ENCODE results near the gene PLEKHN1.
"Not testable (repeated sequence)": the region's sequence is repeated elsewhere in the genome, so short reads cannot be mapped to it uniquely, and the experiment has no call there.

The PLEKHN1 gene

GRCh38 chr1:983798-984475 is 17.7 kb downstream of the PLEKHN1 start:
- DNase-seq (ENCODE audit: low read depth): no peak
- TF ChIP-seq, protein P1, sequence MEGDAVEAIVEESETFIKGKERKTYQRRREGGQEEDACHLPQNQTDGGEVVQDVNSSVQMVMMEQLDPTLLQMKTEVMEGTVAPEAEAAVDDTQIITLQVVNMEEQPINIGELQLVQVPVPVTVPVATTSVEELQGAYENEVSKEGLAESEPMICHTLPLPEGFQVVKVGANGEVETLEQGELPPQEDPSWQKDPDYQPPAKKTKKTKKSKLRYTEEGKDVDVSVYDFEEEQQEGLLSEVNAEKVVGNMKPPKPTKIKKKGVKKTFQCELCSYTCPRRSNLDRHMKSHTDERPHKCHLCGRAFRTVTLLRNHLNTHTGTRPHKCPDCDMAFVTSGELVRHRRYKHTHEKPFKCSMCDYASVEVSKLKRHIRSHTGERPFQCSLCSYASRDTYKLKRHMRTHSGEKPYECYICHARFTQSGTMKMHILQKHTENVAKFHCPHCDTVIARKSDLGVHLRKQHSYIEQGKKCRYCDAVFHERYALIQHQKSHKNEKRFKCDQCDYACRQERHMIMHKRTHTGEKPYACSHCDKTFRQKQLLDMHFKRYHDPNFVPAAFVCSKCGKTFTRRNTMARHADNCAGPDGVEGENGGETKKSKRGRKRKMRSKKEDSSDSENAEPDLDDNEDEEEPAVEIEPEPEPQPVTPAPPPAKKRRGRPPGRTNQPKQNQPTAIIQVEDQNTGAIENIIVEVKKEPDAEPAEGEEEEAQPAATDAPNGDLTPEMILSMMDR (IDR thresholded peaks at IDR 0.05; ENCODE audit: control insufficient read depth, extremely low read depth, insufficient read depth): peak; percentile 90
- H3K4me3 ChIP-seq (ENCODE audit: low read depth, low read length): 0 out of 2 replicates have a peak overlapping the region, but pooled peaks have one; percentile 21

DNA sequence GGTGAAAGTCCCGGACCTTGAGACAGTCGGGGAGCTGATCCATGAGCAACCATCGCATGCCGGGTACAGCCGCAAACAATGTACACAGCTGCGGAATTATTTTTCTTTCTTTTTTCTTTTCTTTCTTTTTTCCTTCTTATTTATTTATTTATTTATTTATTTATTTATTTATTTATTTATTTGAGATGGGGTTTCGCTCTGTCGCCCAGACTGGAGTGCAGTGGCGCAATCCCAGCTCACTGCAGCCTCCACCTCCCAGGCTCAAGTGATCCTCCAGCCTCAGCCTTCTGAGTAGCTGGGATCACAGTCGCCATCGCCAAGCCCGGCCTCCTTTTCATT is 18.2 kb downstream of the PLEKHN1 start:
- TF ChIP-seq, protein P1 (IDR thresholded peaks at IDR 0.05; ENCODE audit: control insufficient read depth, extremely low read depth, insufficient read depth): no peak
- no peak for DNase-seq (ENCODE audit: low read depth)
- H3K4me3 ChIP-seq (ENCODE audit: low read depth, low read length): 0 out of 2 replicates have a peak overlapping the region, but pooled peaks have one; percentile 21

GRCh38 chr1:985126-985525 is 18.8 kb downstream of the PLEKHN1 start:
- no peak for DNase-seq (ENCODE audit: low read depth)
- H3K4me3 ChIP-seq (ENCODE audit: low read depth, low read length): no peak overlapping the region
- TF ChIP-seq, protein P1 (IDR thresholded peaks at IDR 0.05; ENCODE audit: control insufficient read depth, extremely low read depth, insufficient read depth): no peak

- H3K4me3 ChIP-seq (ENCODE audit: low read depth, low read length); DNase-seq (ENCODE audit: low read depth): not testable (repeated sequence)
Measured at GRCh38 chr1:988061-988460, 21.8 kb downstream of the PLEKHN1 start.

GRCh38 chr1:991275-991674 is 25.0 kb downstream of the PLEKHN1 start:
- H3K4me3 ChIP-seq (ENCODE audit: low read depth, low read length); DNase-seq (ENCODE audit: low read depth): not testable (repeated sequence)

DNA sequence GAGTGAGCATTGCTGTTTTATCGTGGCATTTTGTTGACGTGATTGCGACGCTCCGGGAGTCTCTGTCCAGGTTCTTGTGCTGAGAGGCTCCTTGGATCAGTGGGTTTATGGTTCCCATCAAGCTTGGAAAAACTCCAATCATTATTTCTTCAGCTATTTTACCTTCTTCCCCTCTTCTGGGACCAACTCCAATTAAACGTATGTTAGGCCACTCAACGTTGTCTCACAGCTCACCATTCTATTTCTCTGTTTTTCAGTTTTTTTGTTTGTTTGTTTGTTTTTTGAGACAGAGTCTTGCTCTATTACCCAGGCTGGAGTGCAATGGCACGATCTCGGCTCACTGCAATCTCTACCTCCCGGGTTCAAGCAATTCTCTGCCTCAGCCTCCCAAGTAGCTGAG is 25.6 kb downstream of the PLEKHN1 start:
- TF ChIP-seq, protein P1 (IDR thresholded peaks at IDR 0.05; ENCODE audit: control insufficient read depth, extremely low read depth, insufficient read depth): no peak
- DNase-seq (ENCODE audit: low read depth): no peak
- no peak overlapping the region for H3K4me3 ChIP-seq (ENCODE audit: low read depth, low read length)

DNA sequence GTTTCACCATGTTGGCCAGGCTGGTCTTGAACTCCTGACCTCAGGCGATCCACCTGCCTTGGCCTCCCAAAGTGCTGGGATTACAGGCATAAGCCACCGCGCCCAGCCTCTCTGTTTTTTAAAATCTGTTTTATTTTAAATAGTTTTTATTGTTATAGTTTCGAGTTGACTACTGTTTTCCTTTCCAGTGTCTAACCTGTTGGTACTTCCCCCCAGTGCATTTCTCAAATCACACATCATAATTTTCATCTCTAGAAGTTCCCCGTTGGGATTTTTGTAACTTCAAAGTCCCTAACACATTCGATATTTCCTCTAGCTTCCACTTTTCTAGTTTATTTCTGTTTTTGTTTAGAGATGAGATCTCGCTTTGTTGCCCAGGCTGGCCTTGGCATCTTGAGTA is 26.1 kb downstream of the PLEKHN1 start:
- no peak for DNase-seq (ENCODE audit: low read depth)
- H3K4me3 ChIP-seq (ENCODE audit: low read depth, low read length): no peak overlapping the region
- TF ChIP-seq, protein P1 (IDR thresholded peaks at IDR 0.05; ENCODE audit: control insufficient read depth, extremely low read depth, insufficient read depth): no peak

DNA sequence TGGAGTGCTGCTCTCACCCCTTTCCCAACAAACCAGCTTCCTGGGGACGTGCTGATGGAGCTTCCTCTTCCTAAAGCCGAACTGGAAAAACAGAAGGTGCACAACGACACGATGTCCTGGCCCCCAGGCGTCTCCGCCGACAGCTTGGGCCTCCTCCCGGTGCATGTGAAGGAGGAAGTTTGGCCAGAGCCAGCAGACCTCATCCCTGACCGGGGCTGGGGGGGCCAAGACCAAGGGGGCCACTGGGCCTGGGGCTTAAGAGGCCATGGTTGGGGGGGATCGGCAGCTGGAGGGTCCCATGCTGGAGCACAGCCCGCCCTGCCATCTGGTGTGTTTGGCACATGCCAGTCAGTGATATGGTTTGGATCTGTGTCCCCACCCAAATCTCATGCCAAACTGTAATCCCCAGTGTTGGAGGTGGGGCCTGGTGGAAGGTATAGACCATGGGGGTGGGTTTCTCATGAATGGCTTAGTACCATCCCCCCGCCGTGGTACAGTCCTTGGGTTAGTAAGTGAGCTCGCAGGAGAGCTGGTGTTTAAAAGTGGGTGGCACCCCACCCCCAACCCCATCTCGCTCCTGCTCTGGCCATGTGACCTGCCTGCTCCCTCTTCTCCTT is 27.2 kb downstream of the PLEKHN1 start:
- no peak overlapping the region for H3K4me3 ChIP-seq (ENCODE audit: low read depth, low read length)
- no peak for DNase-seq (ENCODE audit: low read depth)
- TF ChIP-seq, protein P1 (IDR thresholded peaks at IDR 0.05; ENCODE audit: control insufficient read depth, extremely low read depth, insufficient read depth): no peak

- DNase-seq (ENCODE audit: low read depth); H3K4me3 ChIP-seq (ENCODE audit: low read depth, low read length): not testable (repeated sequence)
Measured at GRCh38 chr1:994546-994945, 28.3 kb downstream of the PLEKHN1 start.
